ENCODE measurements around the gene SMG6. TPM values are rescaled to one million over a fixed set of nuclear protein-coding genes. Genes with fewer than 3 reads are reported as not detected.
A peak's percentile ranks its signal among the peaks of the same experiment; 100 is the strongest.

SMG6 gene
- total and polyA plus RNA-seq, 2 of the 13 experiments (the other 11 are each of a cell fraction or from before 2014, with no cell fraction given): 4.6 to 14.6 TPM

GRCh38 chr17:2244545-2245525 is 58.8 kb downstream of the SMG6 start (continued):
- TF ChIP-seq LBX2 (CRISPR knock-in tag; IDR thresholded peaks at IDR 0.05; ENCODE audit: borderline replicate concordance) (no peak), ZNF235 (CRISPR knock-in tag; IDR thresholded peaks at IDR 0.05; ENCODE audit: borderline replicate concordance) (no peak), NRL (CRISPR knock-in tag; IDR thresholded peaks at IDR 0.05; ENCODE audit: borderline replicate concordance) (no peak), HNRNPL (IDR thresholded peaks at IDR 0.05; ENCODE audit: low read depth, low read length) (0 out of 2 replicates have a peak, but pooled peaks have one; percentile 50), FOXA1 (IDR thresholded peaks at IDR 0.05) (no peak), FOXA1 (CRISPR knock-in tag; IDR thresholded peaks at IDR 0.05) (peak; percentile 39; the same call in 1 of the 2 replicates), ZNF687 (CRISPR knock-in tag; IDR thresholded peaks at IDR 0.05) (peak; percentile 58), SIN3A (IDR thresholded peaks at IDR 0.05; ENCODE audit: borderline replicate concordance, low read depth, low read length) (no peak), MLX (CRISPR knock-in tag; IDR thresholded peaks at IDR 0.05) (0 out of 2 replicates have a peak, but pooled peaks have one; percentile 34)

Data from HepG2 (cell line).